CD4-positive, alpha-beta T cell (primary cell): ENCODE data around the gene SLC25A26. TPM values are rescaled to one million over a fixed set of nuclear protein-coding genes. Genes with fewer than 3 reads are reported as not detected.
"Not testable (repeated sequence)": the region's sequence is repeated elsewhere in the genome, so short reads cannot be mapped to it uniquely, and the experiment has no call there.

Experiments used
- ATAC-seq: fragments of 200-7000 bp; cut with Tn5 transposase; one replicate; pipeline ENCODE4 v1.10.0; 2022; ENCODE audit warnings: mild to moderate bottlenecking; ENCODE audit not compliant: poor library complexity
- CTCF ChIA-PET: fragments of 350-600 bp; sonication (Branson Sonifier 250); formaldehyde crosslinking; loops from one replicate; lab custom pipeline; 2021; ENCODE audit warnings: antibody characterized with exemption, inconsistent platforms; lab: Charles Lee
- POLR2A ChIA-PET: fragments of 350-600 bp; sonication (Branson Sonifier 250); formaldehyde crosslinking; loops from one replicate; lab custom pipeline; 2021; ENCODE audit warnings: antibody characterized with exemption, inconsistent platforms; lab: Charles Lee
- DNase-seq, 14 experiments: peaks; one replicate each; pipeline ENCODE4 v3.0.0-alpha.2; 2013 to 2020; ENCODE audit warnings: mixed read lengths in 2 of 14
- H3K27ac ChIP-seq, 2 donors: one replicate each; pipeline versions ENCODE4 v1.5.1 to v1.7.0; 2013; ENCODE audit warnings: low read length in 2 of 2, low read depth in 1 of 2, mild to moderate bottlenecking in 1 of 2
- H3K27me3 ChIP-seq, 2 experiments: 1 replicate in 1 of 2; 2 replicates in 1 of 2; pipeline versions ENCODE4 v1.6.1 to v1.7.0; 2013; ENCODE audit warnings: low read length in 2 of 2, control low read depth in 1 of 2, mild to moderate bottlenecking in 1 of 2, moderate library complexity in 1 of 2; ENCODE audit not compliant: insufficient read depth in 2 of 2, control insufficient read depth in 1 of 2
- H3K36me3 ChIP-seq: one replicate; pipeline ENCODE4 v1.6.1; 2013; ENCODE audit warnings: low read length, control low read depth; ENCODE audit not compliant: insufficient read depth
- H3K4me1 ChIP-seq: one replicate; pipeline ENCODE4 v1.6.1; 2013; ENCODE audit warnings: low read length, control low read depth; ENCODE audit not compliant: insufficient read depth
- H3K4me3 ChIP-seq: one replicate; pipeline ENCODE4 v1.5.1; 2013; ENCODE audit warnings: mild to moderate bottlenecking, low read length, moderate library complexity
- H3K9me3 ChIP-seq, 2 experiments: 1 replicate in 1 of 2; 2 replicates in 1 of 2; pipeline versions ENCODE4 v1.6.1 to v1.7.0; 2013; ENCODE audit warnings: low read length in 2 of 2, mild to moderate bottlenecking in 2 of 2, control low read depth in 1 of 2, moderate library complexity in 1 of 2; ENCODE audit not compliant: control insufficient read depth in 1 of 2, insufficient read depth in 1 of 2
- H3K27ac Mint-ChIP-seq: one replicate; pipeline ENCODE4 v1.8.0; 2020; ENCODE audit warnings: mixed read lengths
- H3K27me3 Mint-ChIP-seq: one replicate; pipeline ENCODE4 v1.8.0; 2021; ENCODE audit warnings: mixed read lengths
- H3K36me3 Mint-ChIP-seq: one replicate; pipeline ENCODE4 v1.8.0; 2021; ENCODE audit warnings: low read depth, mixed read lengths
- H3K4me1 Mint-ChIP-seq: one replicate; pipeline ENCODE4 v1.8.0; 2021; ENCODE audit warnings: low read depth, mixed read lengths
- H3K4me3 Mint-ChIP-seq: one replicate; pipeline ENCODE4 v1.8.0; 2020; ENCODE audit warnings: mild to moderate bottlenecking, mixed read lengths
- H3K9me3 Mint-ChIP-seq: one replicate; pipeline ENCODE4 v1.8.0; 2020; ENCODE audit warnings: mixed read lengths
- CTCF ChIP-seq: fragments of 200-600 bp; IDR thresholded peaks from one replicate; pipeline ENCODE4 v1.8.0; 2022; ENCODE audit warnings: antibody characterized with exemption, mild to moderate bottlenecking
- intact Hi-C, 2 experiments: fragments of 100-400 bp; cut with DNase I in 1 of 2; cut with micrococcal nuclease in 1 of 2; formaldehyde crosslinking; loops; one replicate each; pipeline versions ENCODE4 v1.15.1 to v1.9.0; 2023 to 2025; cut with DNase I, micrococcal nuclease
- total RNA-seq, 174 experiments: library from RNA in 2 of 174; stranded (reverse) in 2 of 174; gene quantifications; one replicate each; pipeline ENCODE4 v1.2.3 and lab custom pipeline; 2021 to 2026

Gene SLC25A26
- total RNA-seq, 2 experiments from 2014 or later = 26.9 to 30.2 TPM

- DNase-seq (no peak), ATAC-seq (no peak)
- Mint-ChIP-seq H3K9me3 (peaks cover 7% of the 10 kb centered on the region), H3K27me3 (no peaks in the 10 kb centered on the region), H3K36me3 (peaks cover 82% of the 10 kb centered on the region), H3K4me1 (peaks cover 17% of the 10 kb centered on the region), H3K27ac (no peak overlapping the region), H3K4me3 (no peak overlapping the region)
- POLR2A ChIA-PET = no interaction called here
- H3K9me3 ChIP-seq = peaks cover 6% of the 10 kb centered on the region in 2 experiments
- peaks cover 56% of the 10 kb centered on the region for H3K36me3 ChIP-seq
- no peak overlapping the region for H3K4me3 ChIP-seq
- intact Hi-C loops = no loop called here
- no peak overlapping the region for H3K27ac ChIP-seq
- no peak for TF ChIP-seq CTCF
- H3K4me1 ChIP-seq = no peaks in the 10 kb centered on the region
- H3K27me3 ChIP-seq = no peaks in the 10 kb centered on the region
- CTCF ChIA-PET = no interaction called here
Observed at GRCh38 chr3:66416556-66417304, 195.9 kb downstream of the SLC25A26 start.

- H3K36me3 ChIP-seq = peaks cover 41% of the 10 kb centered on the region
- TF ChIP-seq CTCF = no peak
- DNase-seq (no peak), ATAC-seq (no peak)
- peaks cover 9 to 15% of the 10 kb centered on the region in 2 experiments for H3K9me3 ChIP-seq
- peaks cover 12% of the 10 kb centered on the region for H3K9me3 Mint-ChIP-seq
- H3K4me1 ChIP-seq = no peaks in the 10 kb centered on the region
- intact Hi-C loops = no loop called here
- CTCF ChIA-PET = no interaction called here
- H3K27me3 Mint-ChIP-seq = no peaks in the 10 kb centered on the region
- no peak overlapping the region for H3K4me3 Mint-ChIP-seq
- H3K27ac Mint-ChIP-seq = no peak overlapping the region
- H3K4me1 Mint-ChIP-seq = peaks cover 17% of the 10 kb centered on the region
- H3K27me3 ChIP-seq = no peaks in the 10 kb centered on the region
- POLR2A ChIA-PET = no interaction called here
- peaks cover 79% of the 10 kb centered on the region for H3K36me3 Mint-ChIP-seq
- no peak overlapping the region for H3K27ac ChIP-seq
- H3K4me3 ChIP-seq = no peak overlapping the region
Observed at GRCh38 chr3:66418475-66418931, 197.7 kb downstream of the SLC25A26 start.

GRCh38 chr3:66419036-66419435 lies 198.2 kb downstream of the SLC25A26 start:
- no peak overlapping the region for H3K4me3 ChIP-seq
- no peak for DNase-seq
- no peak for ATAC-seq
- no peaks in the 10 kb centered on the region for H3K27me3 ChIP-seq
- H3K27me3 Mint-ChIP-seq = no peaks in the 10 kb centered on the region
- no peaks in the 10 kb centered on the region for H3K4me1 ChIP-seq
- H3K36me3 Mint-ChIP-seq = peaks cover 81% of the 10 kb centered on the region
- POLR2A ChIA-PET = no interaction called here
- intact Hi-C loops = no loop called here
- peaks cover 40% of the 10 kb centered on the region for H3K36me3 ChIP-seq
- no peak for TF ChIP-seq CTCF
- H3K27ac ChIP-seq = no peak overlapping the region
- H3K27ac Mint-ChIP-seq = no peak overlapping the region
- CTCF ChIA-PET = no interaction called here
- peaks cover 12% of the 10 kb centered on the region for H3K9me3 Mint-ChIP-seq
- peaks cover 17% of the 10 kb centered on the region for H3K4me1 Mint-ChIP-seq
- H3K9me3 ChIP-seq = peaks cover 9 to 15% of the 10 kb centered on the region in 2 experiments
- H3K4me3 Mint-ChIP-seq = no peak overlapping the region

GRCh38 chr3:66421144-66421543 lies 200.3 kb downstream of the SLC25A26 start:
- H3K4me3 ChIP-seq, ATAC-seq, H3K27me3 Mint-ChIP-seq, DNase-seq, H3K27ac ChIP-seq, H3K4me1 ChIP-seq, H3K27me3 ChIP-seq, H3K4me3 Mint-ChIP-seq, CTCF ChIA-PET, POLR2A ChIA-PET, intact Hi-C loops: not testable (repeated sequence)
- H3K9me3 Mint-ChIP-seq = peaks cover 12% of the 10 kb centered on the region
- H3K36me3 Mint-ChIP-seq = peaks cover 73% of the 10 kb centered on the region
- H3K4me1 Mint-ChIP-seq = peaks cover 24% of the 10 kb centered on the region
- peak overlapping the region; percentile 32 for H3K27ac Mint-ChIP-seq
- H3K36me3 ChIP-seq = peaks cover 21% of the 10 kb centered on the region
- peaks cover 9 to 23% of the 10 kb centered on the region in 2 experiments for H3K9me3 ChIP-seq

DNA sequence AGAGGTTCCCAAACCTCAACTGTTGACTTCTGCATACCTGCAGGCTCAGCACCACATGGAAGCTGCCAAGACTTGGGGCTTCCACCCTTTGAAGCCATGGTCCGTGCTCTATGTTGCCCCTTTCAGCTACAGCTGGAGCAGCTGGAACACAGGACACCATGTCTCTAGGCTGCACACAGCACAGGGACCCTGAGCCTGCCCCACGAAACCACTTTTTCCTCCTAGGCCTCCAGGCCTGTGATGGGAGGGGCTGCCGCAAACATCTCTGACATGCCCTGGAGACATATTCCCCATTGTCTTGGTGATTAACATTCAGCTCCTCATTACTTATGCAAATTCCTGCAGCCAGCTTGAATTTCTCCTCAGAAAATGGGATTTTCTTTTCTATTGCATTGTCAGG lies 201.1 kb downstream of the SLC25A26 start:
- peaks cover 66% of the 10 kb centered on the region for H3K36me3 Mint-ChIP-seq
- H3K27ac ChIP-seq, ATAC-seq, H3K27me3 Mint-ChIP-seq, H3K27ac Mint-ChIP-seq, CTCF ChIA-PET, H3K4me3 Mint-ChIP-seq, H3K27me3 ChIP-seq, DNase-seq, H3K4me3 ChIP-seq, intact Hi-C loops, H3K4me1 ChIP-seq, POLR2A ChIA-PET: not testable (repeated sequence)
- peaks cover 28% of the 10 kb centered on the region for H3K4me1 Mint-ChIP-seq
- H3K9me3 Mint-ChIP-seq = peaks cover 12% of the 10 kb centered on the region
- H3K9me3 ChIP-seq = peaks cover 9 to 23% of the 10 kb centered on the region in 2 experiments
- peaks cover 13% of the 10 kb centered on the region for H3K36me3 ChIP-seq
